ENCODE measurements around the gene UGGT1.

UGGT1 gene

GRCh38 chr2:128219891-128220290 is 128.9 kb downstream of the UGGT1 start:
- DNase-seq, result no peak

GRCh38 chr2:128227862-128228261 is 136.9 kb downstream of the UGGT1 start:
- DNase-seq, result no peak

GRCh38 chr2:128228894-128229293 is 137.9 kb downstream of the UGGT1 start:
- DNase-seq, result peak; percentile 22

- peak; percentile 76 for DNase-seq
Measured at GRCh38 chr2:128232965-128233789, 142.2 kb downstream of the UGGT1 start.

- DNase-seq, result no peak
Measured at GRCh38 chr2:128233790-128234395, 142.9 kb downstream of the UGGT1 start.

GRCh38 chr2:128234613-128235012 is 143.6 kb downstream of the UGGT1 start:
- DNase-seq, result no peak

- DNase-seq, result no peak
Measured at GRCh38 chr2:128235581-128235980, 144.6 kb downstream of the UGGT1 start.

GRCh38 chr2:128236491-128237035 is 145.6 kb downstream of the UGGT1 start:
- DNase-seq, result no peak

GRCh38 chr2:128237081-128237534 is 146.1 kb downstream of the UGGT1 start:
- no peak for DNase-seq

GRCh38 chr2:128237911-128238697 is 147.1 kb downstream of the UGGT1 start:
- DNase-seq, result no peak

- DNase-seq, result no peak
Measured at GRCh38 chr2:128241896-128242295, 150.9 kb downstream of the UGGT1 start.
